Measurements from ENCODE around the gene ZFPL1. TPM values are rescaled to one million over a fixed set of nuclear protein-coding genes. Genes with fewer than 3 reads are reported as not detected.

The ZFPL1 gene
- total RNA-seq, 4 donors from 2014 or later = 28.3 to 74.4 (median 49.3) TPM

DNA sequence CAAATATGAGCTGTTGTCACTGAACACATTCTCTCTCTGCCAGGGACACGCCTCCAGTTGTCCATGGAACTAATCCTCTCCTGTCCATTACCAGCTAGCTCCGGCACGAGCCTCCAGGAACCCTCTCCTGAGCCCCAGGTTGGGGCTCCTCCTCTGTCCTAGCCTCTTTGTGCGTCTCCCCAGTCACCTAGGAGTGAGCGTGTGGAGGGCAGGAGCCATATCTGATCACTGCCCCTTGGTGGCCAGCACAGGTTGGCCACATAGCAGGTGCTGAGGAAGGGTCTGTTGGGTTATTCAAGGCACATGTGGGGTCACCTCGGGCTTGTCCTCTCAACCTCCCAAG is 47.8 kb downstream of the ZFPL1 start:
- Histone ChIP-seq H3K4me3 (replicated peaks in 1 of 3) (no peak overlapping the region), H3K36me3 (peaks cover 57 to 61% of the 10 kb centered on the region in 2 donors), H3K27me3 (no peaks in the 10 kb centered on the region), H3K27ac (no peak overlapping the region), H3K9me3 (no peaks in the 10 kb centered on the region), H3K4me1 (peaks cover 20 to 22% of the 10 kb centered on the region in 2 donors)
- intact Hi-C loops (cut with DNase I) = loop anchor here (5.0 kb wide), 1 partner anchor 50 kb away; the partner anchor contains the start of gene CAPN1
- TF ChIP-seq, protein P1, sequence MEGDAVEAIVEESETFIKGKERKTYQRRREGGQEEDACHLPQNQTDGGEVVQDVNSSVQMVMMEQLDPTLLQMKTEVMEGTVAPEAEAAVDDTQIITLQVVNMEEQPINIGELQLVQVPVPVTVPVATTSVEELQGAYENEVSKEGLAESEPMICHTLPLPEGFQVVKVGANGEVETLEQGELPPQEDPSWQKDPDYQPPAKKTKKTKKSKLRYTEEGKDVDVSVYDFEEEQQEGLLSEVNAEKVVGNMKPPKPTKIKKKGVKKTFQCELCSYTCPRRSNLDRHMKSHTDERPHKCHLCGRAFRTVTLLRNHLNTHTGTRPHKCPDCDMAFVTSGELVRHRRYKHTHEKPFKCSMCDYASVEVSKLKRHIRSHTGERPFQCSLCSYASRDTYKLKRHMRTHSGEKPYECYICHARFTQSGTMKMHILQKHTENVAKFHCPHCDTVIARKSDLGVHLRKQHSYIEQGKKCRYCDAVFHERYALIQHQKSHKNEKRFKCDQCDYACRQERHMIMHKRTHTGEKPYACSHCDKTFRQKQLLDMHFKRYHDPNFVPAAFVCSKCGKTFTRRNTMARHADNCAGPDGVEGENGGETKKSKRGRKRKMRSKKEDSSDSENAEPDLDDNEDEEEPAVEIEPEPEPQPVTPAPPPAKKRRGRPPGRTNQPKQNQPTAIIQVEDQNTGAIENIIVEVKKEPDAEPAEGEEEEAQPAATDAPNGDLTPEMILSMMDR (IDR thresholded peaks at IDR 0.05) = no peak
- no peak for TF ChIP-seq POLR2A (IDR thresholded peaks at IDR 0.05)
- no peak for DNase-seq
- WGBS, 2 donors = 90 to 94% methylated on average over 6 of the region's 6 CpGs

DNA sequence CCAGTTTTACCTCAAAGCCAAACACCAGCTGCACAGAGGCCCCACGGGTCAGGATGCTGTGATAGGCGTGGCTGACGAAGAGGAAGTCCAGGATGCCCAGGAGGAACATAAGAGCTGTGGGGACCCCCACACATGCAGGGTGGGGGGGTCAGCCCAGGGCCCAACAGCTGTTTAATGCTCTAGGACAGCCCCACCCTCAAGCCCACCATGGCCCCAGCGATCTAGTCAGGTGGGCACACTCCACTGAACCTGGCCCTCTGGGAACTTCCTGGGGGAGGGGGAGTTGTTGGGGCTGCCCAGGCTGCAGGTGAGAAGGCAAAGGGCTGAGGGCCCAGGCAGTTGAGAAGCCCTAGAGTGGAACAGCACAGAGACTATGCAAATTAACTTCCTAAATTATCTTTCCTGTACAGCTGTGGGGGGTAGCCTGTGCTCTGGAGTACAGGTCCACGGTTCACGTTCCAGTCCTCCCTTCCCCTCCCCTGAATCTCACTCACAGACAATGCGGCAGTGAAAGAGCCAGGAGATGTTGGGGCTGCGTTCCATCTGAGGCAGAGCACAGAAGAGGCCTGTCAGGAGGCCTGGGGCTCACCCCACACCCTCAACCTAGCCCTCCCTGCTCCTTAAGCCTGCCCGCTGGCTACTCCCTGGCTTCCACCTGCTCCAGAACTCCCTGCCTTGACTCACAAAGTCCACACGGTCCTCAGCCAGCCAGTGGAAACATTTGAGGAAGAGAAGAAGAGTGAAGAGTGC is 48.4 kb downstream of the ZFPL1 start:
- intact Hi-C loops (cut with DNase I) = loop anchor here (5.0 kb wide), 1 partner anchor 50 kb away; the partner anchor contains the start of gene CAPN1
- no peaks in the 10 kb centered on the region for H3K27me3 ChIP-seq
- DNase-seq = no peak

DNA sequence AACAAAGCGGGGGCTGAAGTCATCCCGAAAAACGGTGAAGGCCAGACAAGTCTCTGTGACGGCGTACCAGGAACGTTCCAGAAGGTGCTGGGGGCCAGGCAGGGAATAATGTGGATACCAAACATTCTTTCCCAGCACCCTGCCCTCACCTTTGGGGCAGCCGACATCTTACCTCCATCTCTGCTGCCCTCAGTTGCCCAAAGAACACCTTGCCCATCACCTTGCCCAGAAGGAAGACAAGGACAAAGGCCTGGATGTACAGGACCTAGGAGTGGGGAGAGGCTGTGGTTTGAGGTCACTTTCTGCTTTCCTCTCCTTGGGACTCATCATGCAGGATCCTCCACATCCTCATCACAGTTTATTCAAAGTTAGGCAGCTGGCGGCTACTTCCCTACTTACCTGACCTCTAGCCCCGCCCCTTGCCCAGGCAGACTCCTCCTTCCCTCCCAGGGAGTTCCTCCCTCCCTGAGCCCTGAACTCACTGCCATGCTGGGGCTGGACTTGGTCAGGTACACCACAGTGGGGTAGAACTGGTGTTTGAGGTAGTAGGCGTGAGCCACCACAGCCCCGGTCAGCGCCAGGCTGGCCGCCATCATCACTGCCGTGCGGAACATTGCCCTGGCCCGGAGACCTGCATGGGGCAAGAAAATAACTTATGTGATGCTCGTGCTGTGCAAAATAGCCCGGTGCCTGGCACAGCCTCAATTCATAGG is 49.1 kb downstream of the ZFPL1 start:
- peak; percentile 77 to 81 for DNase-seq
- intact Hi-C loops (cut with DNase I) = loop anchor here (5.0 kb wide), 1 partner anchor 49 kb away; the partner anchor contains the start of gene CAPN1
- peaks cover 44 to 48% of the 10 kb centered on the region in 2 donors for H3K36me3 ChIP-seq
- H3K4me3 ChIP-seq (replicated peaks in 1 of 3) = peak overlapping the region; percentile 50 to 90 (median 66)
- H3K4me1 ChIP-seq = peaks cover 24 to 29% of the 10 kb centered on the region in 2 donors
- no peaks in the 10 kb centered on the region for H3K27me3 ChIP-seq
- no peak for TF ChIP-seq POLR2A (IDR thresholded peaks at IDR 0.05)
- TF ChIP-seq, protein P1 (IDR thresholded peaks at IDR 0.05) = no peak
- 40 to 44% methylated on average over 18 of the region's 18 CpGs for WGBS, 2 donors
- H3K9me3 ChIP-seq = no peaks in the 10 kb centered on the region
- H3K27ac ChIP-seq = peak overlapping the region in 1 of 3 donors; percentile 96

More for the DNA sequence above, 48.4 kb downstream of the ZFPL1 start:
- 74 to 76% methylated on average over 7 to 9 of the region's 10 CpGs for WGBS, 2 donors
- H3K4me1 ChIP-seq = peaks cover 23 to 27% of the 10 kb centered on the region in 2 donors
- no peak for TF ChIP-seq POLR2A (IDR thresholded peaks at IDR 0.05)
- TF ChIP-seq, protein P1 (IDR thresholded peaks at IDR 0.05) = no peak
- H3K27ac ChIP-seq = no peak overlapping the region
- H3K36me3 ChIP-seq = peaks cover 51 to 55% of the 10 kb centered on the region in 2 donors
- no peaks in the 10 kb centered on the region for H3K9me3 ChIP-seq
- H3K4me3 ChIP-seq (replicated peaks in 1 of 3) = no peak overlapping the region

DNA sequence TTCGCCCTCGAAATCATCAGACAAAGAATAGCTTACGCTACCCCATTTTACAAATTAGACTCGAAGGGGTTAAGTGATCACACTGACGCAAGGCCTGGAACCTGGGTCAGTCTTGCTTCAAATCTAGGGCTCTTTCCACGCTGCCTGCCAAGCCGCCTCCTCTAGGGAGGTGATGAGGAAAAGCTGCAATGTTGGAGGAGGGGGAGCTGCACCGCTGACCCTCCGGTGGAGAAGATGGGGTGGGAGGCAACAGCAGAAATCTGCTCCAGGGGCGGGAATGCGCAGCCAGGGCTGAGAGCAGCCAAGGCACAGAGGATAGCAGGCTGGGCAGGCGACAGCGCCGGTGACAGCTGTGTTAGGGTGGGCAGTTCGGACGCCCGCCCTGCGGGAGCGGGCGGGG is 49.7 kb downstream of the ZFPL1 start:
- no peaks in the 10 kb centered on the region for H3K27me3 ChIP-seq
- intact Hi-C loops (cut with DNase I) = loop anchor here (5.0 kb wide), 1 partner anchor 49 kb away; the partner anchor contains the start of gene CAPN1
- H3K9me3 ChIP-seq = no peaks in the 10 kb centered on the region
- H3K4me3 ChIP-seq (replicated peaks in 1 of 3) = peak overlapping the region; percentile 50 to 90 (median 66)
- WGBS, 2 donors = 1 to 2% methylated on average over 20 of the region's 20 CpGs
- TF ChIP-seq, protein P1 (IDR thresholded peaks at IDR 0.05) = no peak
- no peak for TF ChIP-seq POLR2A (IDR thresholded peaks at IDR 0.05)
- H3K27ac ChIP-seq = peak overlapping the region; percentile 94 to 98 (median 96)
- DNase-seq = peak in 1 of 2 donors; percentile 41
- H3K4me1 ChIP-seq = peaks cover 24 to 29% of the 10 kb centered on the region in 2 donors
- peaks cover 38 to 42% of the 10 kb centered on the region in 2 donors for H3K36me3 ChIP-seq
